ENCODE results near the gene PCCA.

GRCh38 chr13:100546713-100547405 lies 458.0 kb downstream of the PCCA start:
- TF ChIP-seq EP300 (IDR thresholded peaks at IDR 0.05) (no peak), CTCF (IDR thresholded peaks at IDR 0.05) (no peak)
